ENCODE results near the gene GALNT2.

The GALNT2 gene

DNA sequence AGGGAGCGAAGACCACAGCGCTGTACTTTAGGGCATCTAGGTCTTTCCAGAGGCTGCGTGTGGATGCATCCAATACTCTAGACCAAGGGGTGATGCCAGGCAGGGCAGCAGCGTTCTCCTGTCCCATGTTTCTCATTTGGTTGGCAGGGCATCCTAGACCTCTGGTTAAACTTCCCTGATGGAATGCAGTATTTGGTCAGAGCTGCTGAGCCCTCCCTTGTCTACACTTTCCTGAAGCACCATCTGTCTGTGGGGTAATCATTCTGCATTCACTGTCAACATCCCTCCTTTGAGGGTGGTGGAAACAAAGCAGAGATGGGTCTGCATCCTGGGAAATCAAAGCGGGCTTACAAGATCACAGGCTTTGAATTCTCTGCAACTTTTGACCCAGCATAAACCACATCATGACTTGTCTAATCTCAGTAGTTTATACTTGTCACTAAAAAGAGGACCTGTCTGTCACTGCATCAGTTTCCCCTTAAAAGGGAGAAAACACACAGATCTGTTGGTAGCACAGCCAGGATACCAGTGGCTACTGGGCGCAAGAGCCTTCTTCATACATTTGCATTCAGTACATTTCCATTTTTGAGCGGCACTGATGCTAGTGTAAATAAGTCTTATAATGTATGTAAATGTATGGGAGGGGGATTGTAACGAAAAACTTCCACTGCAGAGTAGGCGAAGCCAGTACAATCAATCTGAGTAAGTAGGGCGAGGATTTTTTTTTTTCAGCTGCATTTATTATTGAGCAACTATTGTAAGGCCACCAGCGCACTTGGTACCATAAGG lies 106.3 kb downstream of the GALNT2 start:
- in situ Hi-C loops (cut with MboI; ENCODE audit: low pct_unique_long_range_greater_than_20kb, low sequenced_read_pairs, unreplicated experiment): no loop called here
- TF ChIP-seq, protein P1, sequence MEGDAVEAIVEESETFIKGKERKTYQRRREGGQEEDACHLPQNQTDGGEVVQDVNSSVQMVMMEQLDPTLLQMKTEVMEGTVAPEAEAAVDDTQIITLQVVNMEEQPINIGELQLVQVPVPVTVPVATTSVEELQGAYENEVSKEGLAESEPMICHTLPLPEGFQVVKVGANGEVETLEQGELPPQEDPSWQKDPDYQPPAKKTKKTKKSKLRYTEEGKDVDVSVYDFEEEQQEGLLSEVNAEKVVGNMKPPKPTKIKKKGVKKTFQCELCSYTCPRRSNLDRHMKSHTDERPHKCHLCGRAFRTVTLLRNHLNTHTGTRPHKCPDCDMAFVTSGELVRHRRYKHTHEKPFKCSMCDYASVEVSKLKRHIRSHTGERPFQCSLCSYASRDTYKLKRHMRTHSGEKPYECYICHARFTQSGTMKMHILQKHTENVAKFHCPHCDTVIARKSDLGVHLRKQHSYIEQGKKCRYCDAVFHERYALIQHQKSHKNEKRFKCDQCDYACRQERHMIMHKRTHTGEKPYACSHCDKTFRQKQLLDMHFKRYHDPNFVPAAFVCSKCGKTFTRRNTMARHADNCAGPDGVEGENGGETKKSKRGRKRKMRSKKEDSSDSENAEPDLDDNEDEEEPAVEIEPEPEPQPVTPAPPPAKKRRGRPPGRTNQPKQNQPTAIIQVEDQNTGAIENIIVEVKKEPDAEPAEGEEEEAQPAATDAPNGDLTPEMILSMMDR (IDR thresholded peaks at IDR 0.05; ENCODE audit: extremely low read depth, insufficient read depth, missing control alignments): no peak
- DNase-seq (ENCODE audit: low spot score): no peak

DNA sequence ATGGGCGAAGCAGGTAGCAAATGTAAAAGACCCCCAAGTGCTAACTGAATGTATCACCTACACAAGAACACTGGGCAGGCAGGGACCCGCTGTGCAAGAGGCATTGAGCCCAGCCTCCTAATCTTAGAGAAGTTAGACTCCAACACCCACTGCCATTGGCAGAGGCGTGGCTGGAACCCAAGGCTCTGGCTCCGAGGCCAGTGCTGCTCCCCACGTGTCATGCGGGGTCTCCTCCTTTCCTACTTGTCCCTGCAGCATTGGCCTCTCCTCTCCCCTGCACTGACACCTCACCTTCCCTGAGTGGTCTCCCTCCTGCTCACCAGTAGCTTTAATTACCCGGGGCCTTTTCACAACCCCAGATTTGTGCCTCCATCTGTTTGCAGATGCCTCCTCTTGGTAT lies 107.0 kb downstream of the GALNT2 start:
- TF ChIP-seq, protein P1 (IDR thresholded peaks at IDR 0.05; ENCODE audit: extremely low read depth, insufficient read depth, missing control alignments): no peak
- in situ Hi-C loops (cut with MboI; ENCODE audit: low pct_unique_long_range_greater_than_20kb, low sequenced_read_pairs, unreplicated experiment): no loop called here

DNA sequence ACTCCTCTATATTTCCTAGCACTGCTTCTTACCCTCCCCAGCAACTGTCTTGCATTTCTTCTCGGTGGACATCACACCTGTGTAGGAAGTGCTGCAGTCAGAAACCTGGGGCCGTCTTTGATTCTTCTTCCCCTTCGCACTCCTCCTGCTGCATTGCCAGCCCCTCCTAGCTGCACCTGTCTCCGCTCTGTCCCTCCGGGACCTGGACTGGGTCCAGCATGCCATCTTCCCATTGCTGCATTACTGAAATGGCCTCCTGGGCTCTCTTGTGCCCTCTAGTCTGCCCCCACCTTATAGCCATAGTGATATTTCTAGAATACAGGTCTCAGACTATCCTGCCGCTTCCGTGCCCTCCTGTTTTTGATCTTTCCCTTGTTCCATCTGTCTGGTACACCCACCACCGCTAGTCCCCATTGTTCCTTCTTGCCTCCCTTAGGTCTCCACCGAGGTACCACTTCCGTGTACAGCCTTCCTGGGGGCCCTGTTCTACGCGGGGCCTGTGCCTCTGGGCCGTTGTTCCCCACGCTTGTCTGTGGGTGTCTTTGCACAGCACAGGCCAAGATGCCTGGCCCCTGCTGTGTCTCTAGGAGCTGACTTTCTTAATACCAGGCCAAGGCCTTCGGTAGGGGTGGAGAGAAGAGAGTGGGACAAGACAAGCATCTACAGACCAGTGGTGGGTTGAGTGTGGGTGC lies 107.6 kb downstream of the GALNT2 start:
- DNase-seq (ENCODE audit: low spot score): no peak
- in situ Hi-C loops (cut with MboI; ENCODE audit: low pct_unique_long_range_greater_than_20kb, low sequenced_read_pairs, unreplicated experiment): no loop called here
- TF ChIP-seq, protein P1 (IDR thresholded peaks at IDR 0.05; ENCODE audit: extremely low read depth, insufficient read depth, missing control alignments): no peak

More for the DNA sequence above, 107.0 kb downstream of the GALNT2 start:
- no peak for DNase-seq (ENCODE audit: low spot score)

DNA sequence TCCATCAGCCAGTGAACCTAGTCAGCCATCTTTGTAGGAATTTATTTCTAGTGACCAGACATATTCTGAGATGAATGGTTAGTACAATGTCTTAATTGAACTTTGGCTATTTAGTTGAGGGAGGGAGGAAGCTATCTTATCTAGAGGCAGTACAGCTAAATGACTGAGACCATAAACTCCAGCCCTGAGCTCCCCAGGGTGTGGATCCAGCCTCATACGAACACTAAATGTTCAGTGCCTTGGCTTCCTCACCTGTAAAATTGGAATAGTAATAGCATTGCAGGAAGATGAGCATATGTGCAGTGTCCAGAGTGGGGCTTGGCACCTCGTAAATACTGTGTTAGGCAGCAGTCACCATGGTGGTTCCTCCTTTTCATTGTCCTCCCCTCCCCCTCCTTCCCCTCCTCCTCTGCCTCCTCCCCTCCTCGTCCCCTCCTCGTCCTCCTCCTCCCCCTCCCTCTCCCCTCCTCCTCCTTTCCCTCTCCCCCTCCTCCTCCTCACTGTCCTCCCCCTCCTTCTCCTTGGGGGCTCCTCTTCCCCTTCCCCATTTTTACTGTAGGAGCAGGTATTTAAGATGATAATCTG lies 108.2 kb downstream of the GALNT2 start:
- DNase-seq (ENCODE audit: low spot score): no peak
- TF ChIP-seq, protein P1 (IDR thresholded peaks at IDR 0.05; ENCODE audit: extremely low read depth, insufficient read depth, missing control alignments): no peak
- in situ Hi-C loops (cut with MboI; ENCODE audit: low pct_unique_long_range_greater_than_20kb, low sequenced_read_pairs, unreplicated experiment): no loop called here

DNA sequence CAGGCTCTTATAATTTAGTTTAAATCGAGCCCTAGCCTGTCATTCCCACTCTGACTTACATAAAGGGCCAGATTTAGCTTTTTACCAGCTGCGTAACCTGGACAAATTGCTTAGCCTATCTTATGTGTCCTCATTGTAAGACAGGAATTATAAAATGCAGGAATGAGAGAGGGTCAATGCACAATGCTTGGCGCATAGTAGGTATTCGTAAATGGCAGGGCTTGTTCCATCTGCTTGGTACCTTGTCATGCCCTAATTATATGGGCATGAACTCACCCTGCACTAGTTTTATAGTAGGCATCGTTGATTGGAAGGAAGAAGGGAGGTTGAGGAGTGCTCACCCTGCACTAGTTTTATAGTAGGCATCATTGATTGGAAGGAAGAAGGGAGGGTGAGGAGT lies 108.8 kb downstream of the GALNT2 start:
- in situ Hi-C loops (cut with MboI; ENCODE audit: low pct_unique_long_range_greater_than_20kb, low sequenced_read_pairs, unreplicated experiment): no loop called here
- DNase-seq (ENCODE audit: low spot score): no peak

DNA sequence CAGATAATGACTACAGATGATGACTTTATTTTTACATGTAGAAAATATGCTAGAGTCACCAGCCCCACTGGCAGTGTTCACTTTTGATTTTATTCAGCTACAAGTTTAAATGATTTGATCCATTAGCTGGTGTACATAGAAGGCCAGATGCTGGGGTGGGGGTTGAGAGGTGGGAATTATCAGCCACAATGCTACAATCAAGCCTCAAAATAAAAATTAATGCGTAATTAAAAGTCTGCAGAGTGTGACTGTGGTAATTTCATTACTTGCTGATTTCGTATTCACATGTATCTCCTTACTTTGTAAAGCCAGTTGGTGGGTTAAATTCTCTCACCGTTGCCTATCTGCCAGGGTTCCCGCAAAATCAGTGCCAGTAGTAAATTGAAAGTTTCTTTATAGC lies 109.3 kb downstream of the GALNT2 start:
- in situ Hi-C loops (cut with MboI; ENCODE audit: low pct_unique_long_range_greater_than_20kb, low sequenced_read_pairs, unreplicated experiment): no loop called here
- DNase-seq (ENCODE audit: low spot score): no peak
- TF ChIP-seq, protein P1 (IDR thresholded peaks at IDR 0.05; ENCODE audit: extremely low read depth, insufficient read depth, missing control alignments): no peak

More for the DNA sequence above, 108.8 kb downstream of the GALNT2 start:
- TF ChIP-seq, protein P1 (IDR thresholded peaks at IDR 0.05; ENCODE audit: extremely low read depth, insufficient read depth, missing control alignments): no peak
